GM13977 (cell line): ENCODE data around the gene SLC25A52.
"Not testable (repeated sequence)": the region's sequence is repeated elsewhere in the genome, so short reads cannot be mapped to it uniquely, and the experiment has no call there.

Experiments used
- DNase-seq: peaks from one replicate; pipeline ENCODE4 v3.0.0; 2012; ENCODE audit warnings: low spot score
- in situ Hi-C: fragments of 300-500 bp; cut with MboI; formaldehyde crosslinking; loops from one replicate; pipeline ENCODE4 v1.12.0; 2022; ENCODE audit warnings: low sequenced_read_pairs, low pct_unique_long_range_greater_than_20kb, mixed read lengths, inconsistent platforms; ENCODE audit not compliant: unreplicated experiment
- TF ChIP-seq, protein P1 (sequence below): IDR thresholded peaks from 2 replicates; pipeline ENCODE4 v1.5.1; 2012; ENCODE audit warnings: mild to moderate bottlenecking, control low read depth; ENCODE audit not compliant: insufficient read depth; ENCODE audit errors: extremely low read depth, missing control alignments

SLC25A52 gene

GRCh38 chr18:31760695-31761094 is at the start of gene SLC25A52:
SLC25A52 (minus strand) TSS chr18:31760880; CDS start chr18:31760661, 219 bp downstream.
- TF ChIP-seq, protein P1, sequence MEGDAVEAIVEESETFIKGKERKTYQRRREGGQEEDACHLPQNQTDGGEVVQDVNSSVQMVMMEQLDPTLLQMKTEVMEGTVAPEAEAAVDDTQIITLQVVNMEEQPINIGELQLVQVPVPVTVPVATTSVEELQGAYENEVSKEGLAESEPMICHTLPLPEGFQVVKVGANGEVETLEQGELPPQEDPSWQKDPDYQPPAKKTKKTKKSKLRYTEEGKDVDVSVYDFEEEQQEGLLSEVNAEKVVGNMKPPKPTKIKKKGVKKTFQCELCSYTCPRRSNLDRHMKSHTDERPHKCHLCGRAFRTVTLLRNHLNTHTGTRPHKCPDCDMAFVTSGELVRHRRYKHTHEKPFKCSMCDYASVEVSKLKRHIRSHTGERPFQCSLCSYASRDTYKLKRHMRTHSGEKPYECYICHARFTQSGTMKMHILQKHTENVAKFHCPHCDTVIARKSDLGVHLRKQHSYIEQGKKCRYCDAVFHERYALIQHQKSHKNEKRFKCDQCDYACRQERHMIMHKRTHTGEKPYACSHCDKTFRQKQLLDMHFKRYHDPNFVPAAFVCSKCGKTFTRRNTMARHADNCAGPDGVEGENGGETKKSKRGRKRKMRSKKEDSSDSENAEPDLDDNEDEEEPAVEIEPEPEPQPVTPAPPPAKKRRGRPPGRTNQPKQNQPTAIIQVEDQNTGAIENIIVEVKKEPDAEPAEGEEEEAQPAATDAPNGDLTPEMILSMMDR: no peak
- in situ Hi-C loops: no loop called here
- no peak for DNase-seq

DNA sequence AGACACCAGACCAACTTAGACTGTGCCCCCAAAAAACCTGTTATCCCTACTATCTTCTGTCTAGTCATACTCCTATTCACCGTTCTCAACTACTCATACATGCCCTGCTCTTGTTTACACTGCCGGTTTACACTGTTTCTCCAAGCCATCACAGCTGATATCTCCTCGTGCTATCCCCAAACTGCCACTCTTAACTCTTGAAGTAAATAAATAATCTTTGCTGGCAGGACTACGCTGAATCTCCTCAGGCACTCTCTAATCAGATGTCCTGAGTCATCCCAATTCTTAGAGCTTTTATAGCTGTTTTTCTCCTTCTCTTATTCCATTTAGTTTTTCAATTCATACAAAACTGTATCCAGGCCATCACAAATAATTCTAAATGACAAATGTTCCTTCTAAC is 48.4 kb upstream of the SLC25A52 start:
- DNase-seq, in situ Hi-C loops: not testable (repeated sequence)

DNA sequence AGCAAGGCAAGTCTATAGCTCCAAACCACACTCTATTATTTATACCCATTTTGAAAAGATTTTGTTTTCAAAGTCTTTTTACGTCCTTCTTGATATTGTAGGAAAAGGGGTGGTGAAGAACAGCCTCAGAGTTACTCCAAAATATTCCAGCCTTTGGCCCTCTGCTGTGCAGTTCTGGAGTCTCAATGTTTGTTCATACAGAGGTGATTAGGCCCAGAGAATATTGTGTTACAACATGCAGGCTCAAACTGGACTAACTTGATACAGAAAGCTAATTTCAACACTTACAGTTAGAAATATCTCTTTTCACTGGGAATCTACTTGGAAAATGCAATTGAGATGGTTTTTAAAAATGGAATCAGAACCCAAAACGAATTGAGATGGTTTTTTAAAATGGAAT is 40.4 kb upstream of the SLC25A52 start:
- in situ Hi-C loops: no loop called here

GRCh38 chr18:31799257-31799656 is 38.6 kb upstream of the SLC25A52 start:
- in situ Hi-C loops, DNase-seq: not testable (repeated sequence)

More for the DNA sequence above, 40.4 kb upstream of the SLC25A52 start:
- TF ChIP-seq, protein P1: no peak
- no peak for DNase-seq

DNA sequence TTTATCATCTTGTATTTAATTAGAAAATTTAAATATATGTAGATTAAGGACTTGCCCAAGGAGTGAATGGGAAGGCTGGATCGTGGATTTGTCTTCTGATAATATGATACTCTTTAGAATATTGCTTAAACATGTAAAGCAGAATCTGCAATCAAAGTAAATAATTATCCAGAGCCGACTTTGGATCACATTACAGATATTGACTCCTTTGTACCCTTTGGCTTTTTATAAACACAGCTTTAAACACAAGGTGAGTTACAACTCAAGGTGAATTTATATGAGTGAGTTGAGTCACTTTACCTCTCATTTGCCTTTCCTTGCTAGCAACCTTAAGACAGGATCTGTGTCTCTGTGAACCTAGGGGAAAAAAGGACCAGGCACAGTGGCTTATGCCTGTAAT is 37.7 kb upstream of the SLC25A52 start:
- no peak for DNase-seq
- TF ChIP-seq, protein P1: no peak
- in situ Hi-C loops: no loop called here

DNA sequence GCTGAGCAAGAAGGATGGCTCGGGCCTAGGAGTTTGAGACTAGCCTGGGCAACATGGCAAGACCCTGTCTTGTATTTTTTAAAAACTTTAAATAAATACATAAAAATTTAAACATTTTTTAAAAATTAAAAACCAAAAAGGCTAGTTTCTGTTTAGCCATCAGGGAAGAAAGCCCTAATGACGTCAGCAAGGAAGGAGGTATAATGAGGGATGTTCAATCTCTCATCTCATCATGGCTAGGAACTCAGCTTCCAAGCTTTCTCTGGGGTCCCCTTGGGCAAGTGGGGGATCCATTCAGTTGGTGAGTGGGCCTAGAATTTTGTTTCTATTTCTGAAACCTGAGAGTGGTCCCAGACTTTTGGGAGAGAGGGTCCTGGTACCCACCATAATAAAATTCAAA is 35.1 kb upstream of the SLC25A52 start:
- TF ChIP-seq, protein P1: no peak
- DNase-seq: no peak
- in situ Hi-C loops: no loop called here

GRCh38 chr18:31793531-31793930 is 32.9 kb upstream of the SLC25A52 start:
- in situ Hi-C loops: no loop called here
- TF ChIP-seq, protein P1: no peak
- DNase-seq: no peak

DNA sequence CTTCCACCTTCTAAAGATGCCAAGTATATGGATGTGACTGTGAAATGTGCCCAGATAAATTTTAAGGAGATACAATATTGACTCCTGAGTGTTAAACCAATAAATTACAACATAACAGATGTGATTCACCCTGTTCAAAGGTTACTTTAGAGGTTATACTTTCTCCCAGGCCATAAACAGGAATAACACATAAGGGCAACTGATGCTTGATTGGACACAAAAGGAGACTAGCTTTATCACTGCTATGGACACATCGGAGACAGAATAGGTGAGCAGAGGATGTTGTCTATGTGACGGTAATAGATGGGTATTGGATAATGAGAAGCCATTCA is 31.9 kb upstream of the SLC25A52 start:
- no peak for DNase-seq
- TF ChIP-seq, protein P1: no peak
- in situ Hi-C loops: no loop called here
